CD14-positive monocyte (primary cell): Measurements from ENCODE around the gene SUOX. TPM values are rescaled to one million over a fixed set of nuclear protein-coding genes. Genes with fewer than 3 reads are reported as not detected.

Source experiments
- DNase-seq, 3 donors: peaks; one replicate each; pipeline ENCODE4 v3.0.0-alpha.2; 2011 to 2022
- H2AFZ ChIP-seq: 2 replicates; pipeline ENCODE4 v1.6.0; 2012; ENCODE audit warnings: mild to moderate bottlenecking, low read depth, low read length, inconsistent platforms; ENCODE audit not compliant: insufficient read depth, poor library complexity, severe bottlenecking
- H3K27ac ChIP-seq, 2 donors: 1 replicate in 1 of 2; 2 replicates in 1 of 2; pipeline ENCODE4 v1.5.1; 2012 to 2013; ENCODE audit warnings: low read length in 2 of 2, control low read depth in 1 of 2, inconsistent platforms in 1 of 2, low read depth in 1 of 2, mild to moderate bottlenecking in 1 of 2
- H3K27me3 ChIP-seq, 2 donors: one replicate each; pipeline versions ENCODE4 v1.6.0 to v1.6.1; 2011 to 2013; ENCODE audit warnings: low read length in 2 of 2; ENCODE audit not compliant: control insufficient read depth in 2 of 2, insufficient read depth in 2 of 2
- H3K36me3 ChIP-seq, 2 donors: replicated peaks in 1 of 2; 1 replicate in 1 of 2; 2 replicates in 1 of 2; pipeline versions ENCODE4 v1.5.1 to v1.6.1; 2012 to 2013; ENCODE audit warnings: low read length in 2 of 2, control low read depth in 1 of 2, inconsistent platforms in 1 of 2, mild to moderate bottlenecking in 1 of 2; ENCODE audit not compliant: insufficient read depth in 2 of 2, control insufficient read depth in 1 of 2
- H3K4me1 ChIP-seq, 2 donors: 1 replicate in 1 of 2; 2 replicates in 1 of 2; pipeline versions ENCODE4 v1.5.1 to v1.6.1; 2012 to 2013; ENCODE audit warnings: low read length in 2 of 2, control low read depth in 1 of 2, inconsistent platforms in 1 of 2, mild to moderate bottlenecking in 1 of 2, moderate library complexity in 1 of 2; ENCODE audit not compliant: insufficient read depth in 2 of 2, control insufficient read depth in 1 of 2
- H3K4me2 ChIP-seq: replicated peaks from 2 replicates; pipeline ENCODE3; 2012; ENCODE audit warnings: low read length, moderate library complexity, mild to moderate bottlenecking; ENCODE audit not compliant: poor library complexity, severe bottlenecking; ENCODE audit errors: extremely low read depth
- H3K4me3 ChIP-seq, 3 experiments: fragments of 200-600 bp in 1 of 3; sonication (generic) in 1 of 3; replicated peaks in 1 of 3; 1 replicate in 2 of 3; 2 replicates in 1 of 3; pipeline ENCODE4 v1.5.1; 2011 to 2013; ENCODE audit warnings: low read length in 3 of 3, mild to moderate bottlenecking in 3 of 3, control low read depth in 2 of 3, low read depth in 2 of 3, inconsistent platforms in 1 of 3, moderate library complexity in 1 of 3
- H3K79me2 ChIP-seq: 2 replicates; pipeline ENCODE4 v1.6.0; 2012; ENCODE audit warnings: mild to moderate bottlenecking, control low read depth, inconsistent platforms, low read length, moderate library complexity; ENCODE audit not compliant: insufficient read depth
- H3K9ac ChIP-seq: 2 replicates; pipeline ENCODE4 v1.6.0; 2017; ENCODE audit warnings: low read length, mild to moderate bottlenecking; ENCODE audit not compliant: insufficient read depth, poor library complexity, severe bottlenecking
- H3K9me3 ChIP-seq, 2 donors: replicated peaks in 1 of 2; 1 replicate in 1 of 2; 2 replicates in 1 of 2; pipeline versions ENCODE4 v1.5.1 to v1.6.1; 2012 to 2013; ENCODE audit warnings: low read length in 2 of 2, control low read depth in 1 of 2; ENCODE audit not compliant: control insufficient read depth in 1 of 2, insufficient read depth in 1 of 2
- H4K20me1 ChIP-seq: 2 replicates; pipeline ENCODE4 v1.6.0; 2012; ENCODE audit warnings: mild to moderate bottlenecking, low read length, control low read depth, moderate library complexity; ENCODE audit not compliant: insufficient read depth
- H3K27ac Mint-ChIP-seq, 7 donors: one replicate each; pipeline ENCODE4 v1.8.0; 2020; ENCODE audit warnings: mild to moderate bottlenecking in 7 of 7, mixed read lengths in 7 of 7, moderate library complexity in 6 of 7, inconsistent platforms in 2 of 7
- H3K27me3 Mint-ChIP-seq, 3 donors: one replicate each; pipeline ENCODE4 v1.8.0; 2021 to 2022; ENCODE audit warnings: low read depth in 3 of 3, mild to moderate bottlenecking in 3 of 3, mixed read lengths in 3 of 3, moderate library complexity in 3 of 3, inconsistent platforms in 1 of 3
- H3K36me3 Mint-ChIP-seq, 2 donors: one replicate each; pipeline ENCODE4 v1.8.0; 2020; ENCODE audit warnings: mixed read lengths in 2 of 2, inconsistent platforms in 1 of 2, mild to moderate bottlenecking in 1 of 2
- H3K4me1 Mint-ChIP-seq: one replicate; pipeline ENCODE4 v1.8.0; 2020; ENCODE audit warnings: mild to moderate bottlenecking, mixed read lengths
- H3K4me3 Mint-ChIP-seq, 2 donors: one replicate each; pipeline ENCODE4 v1.8.0; 2020; ENCODE audit warnings: mild to moderate bottlenecking in 2 of 2, mixed read lengths in 2 of 2, moderate library complexity in 1 of 2
- H3K9me3 Mint-ChIP-seq, 7 donors: one replicate each; pipeline ENCODE4 v1.8.0; 2020 to 2022; ENCODE audit warnings: mixed read lengths in 7 of 7, mild to moderate bottlenecking in 6 of 7, moderate library complexity in 6 of 7, inconsistent platforms in 2 of 7
- CTCF ChIP-seq: fragments of 200-600 bp; IDR thresholded peaks from one replicate; pipeline ENCODE4 v1.8.0; 2022; ENCODE audit warnings: antibody characterized with exemption, mild to moderate bottlenecking
- WGBS: methylation state at CpG from one replicate; pipeline ENCODE4 v1.1.5; 2013; ENCODE audit warnings: missing lambda C conversion rate; ENCODE audit not compliant: insufficient coverage; 5-methylcytosine and 5-hydroxymethylcytosine counted together
- intact Hi-C, 2 donors: fragments of 100-400 bp; cut with micrococcal nuclease; formaldehyde crosslinking; loops; one replicate each; pipeline versions ENCODE4 v1.15.0 to v1.15.1; 2023
- polyA plus RNA-seq, 3 donors: library from polyadenylated mRNA; depleted of rRNA in 1 of 3; unstranded in 2 of 3; stranded (reverse) in 1 of 3; fragments of 300-500 nt in 2 of 3; fragments of >200 nt in 1 of 3; fragmentation: Illumina TruSeq in 2 of 3; gene quantifications; 1 replicate in 2 of 3; 2 replicates in 1 of 3; pipeline ENCODE4 v1.2.3, GENCODE V29; 2012 to 2021

The SUOX gene
- polyA plus RNA-seq, 3 donors = 9.7 to 17.1 (median 14.4) TPM

- no peaks in the 10 kb centered on the region for H3K27me3 Mint-ChIP-seq
- no peak overlapping the region for H3K9ac ChIP-seq
- no peak for TF ChIP-seq CTCF
- H2AFZ ChIP-seq = no peak overlapping the region
- H3K4me2 ChIP-seq = no peak overlapping the region
- peaks cover 13 to 16% of the 10 kb centered on the region in 2 donors for H3K4me1 ChIP-seq
- intact Hi-C loops = no loop called here
- H3K9me3 ChIP-seq = no peaks in the 10 kb centered on the region
- H3K79me2 ChIP-seq = peaks cover 12% of the 10 kb centered on the region
- no peaks in the 10 kb centered on the region for H3K27me3 ChIP-seq
- H3K9me3 Mint-ChIP-seq = peaks cover 0 to 2% (median 0%) of the 10 kb centered on the region in 7 donors
- WGBS = no CpG with 5 or more reads among the region's 2 CpGs
- peaks cover 22 to 34% of the 10 kb centered on the region in 2 donors for H3K36me3 Mint-ChIP-seq
- H3K36me3 ChIP-seq = peaks cover 8 to 16% of the 10 kb centered on the region in 2 donors
- H3K4me3 Mint-ChIP-seq = no peak overlapping the region
- H3K27ac Mint-ChIP-seq = no peak overlapping the region
- H3K27ac ChIP-seq = no peak overlapping the region
- peaks cover 12% of the 10 kb centered on the region for H3K4me1 Mint-ChIP-seq
- H4K20me1 ChIP-seq = peaks cover 8% of the 10 kb centered on the region
- no peak overlapping the region for H3K4me3 ChIP-seq
- no peak for DNase-seq
These were observed 41.1 kb downstream of the SUOX start for GRCh38 chr12:56038022-56038655.

- Histone ChIP-seq H3K9ac (no peak overlapping the region), H3K79me2 (peaks cover 19% of the 10 kb centered on the region), H3K4me1 (peaks cover 14 to 18% of the 10 kb centered on the region in 2 donors), H3K27me3 (no peaks in the 10 kb centered on the region), H3K27ac (no peak overlapping the region), H3K4me3 (no peak overlapping the region), H3K4me2 (no peak overlapping the region), H2AFZ (no peak overlapping the region), H3K9me3 (no peaks in the 10 kb centered on the region), H4K20me1 (peaks cover 17% of the 10 kb centered on the region), H3K36me3 (peaks cover 17 to 26% of the 10 kb centered on the region in 2 donors)
- intact Hi-C loops = loop anchor here (2.0 to 5.0 kb wide), 6 partner anchors 43 to 313 kb away; partner anchors contain the start of genes RPL41 (in 2 of the 2), SUOX (in 2 of the 2), ZC3H10 (in 2 of the 2) and CD63 (in 1 of the 2)
- Mint-ChIP-seq H3K9me3 (peaks cover 0 to 2% (median 0%) of the 10 kb centered on the region in 7 donors), H3K4me3 (no peak overlapping the region), H3K27me3 (no peaks in the 10 kb centered on the region), H3K27ac (no peak overlapping the region), H3K4me1 (peaks cover 14% of the 10 kb centered on the region), H3K36me3 (peaks cover 31 to 37% of the 10 kb centered on the region in 2 donors)
- no peak for TF ChIP-seq CTCF
- DNase-seq = no peak
- WGBS = no CpG with 5 or more reads among the region's 1 CpG
These were observed 43.1 kb downstream of the SUOX start for GRCh38 chr12:56040151-56040550.
